HFFc6 (cell line): ENCODE results near the gene PAPPA. TPM values are rescaled to one million over a fixed set of nuclear protein-coding genes. Genes with fewer than 3 reads are reported as not detected.
A peak's percentile ranks its signal among the peaks of the same experiment; 100 is the strongest.

Experiments
- DNase-seq: peaks from one replicate; pipeline ENCODE4 v3.0.0-alpha.2; 2018
- H3K27ac Mint-ChIP-seq: 2 replicates; pipeline ENCODE4 v1.8.0; 2020; ENCODE audit warnings: mild to moderate bottlenecking, mixed read lengths
- H3K27me3 Mint-ChIP-seq: 2 replicates; pipeline ENCODE4 v1.8.0; 2021; ENCODE audit warnings: mild to moderate bottlenecking, moderate library complexity, mixed read lengths; ENCODE audit not compliant: insufficient read depth
- H3K36me3 Mint-ChIP-seq: 2 replicates; pipeline ENCODE4 v1.8.0; 2021; ENCODE audit warnings: low read depth, mixed read lengths
- H3K4me1 Mint-ChIP-seq: 2 replicates; pipeline ENCODE4 v1.8.0; 2020; ENCODE audit warnings: low read depth, mixed read lengths
- H3K4me3 Mint-ChIP-seq: 2 replicates; pipeline ENCODE4 v1.8.0; 2020; ENCODE audit warnings: mild to moderate bottlenecking, moderate library complexity, mixed read lengths
- H3K9me3 Mint-ChIP-seq: 2 replicates; pipeline ENCODE4 v1.8.0; 2020; ENCODE audit warnings: mild to moderate bottlenecking, mixed read lengths
- CTCF ChIP-seq: fragments of 200-600 bp; sonication (generic); IDR thresholded peaks from 2 replicates; pipeline ENCODE4 v1.5.0; 2021; ENCODE audit warnings: antibody characterized with exemption, mild to moderate bottlenecking
- total RNA-seq, 6 experiments: library from RNA; stranded (reverse); fragmentation: NEBNext Ultra II Directional; extraction: Animal tissue kit (Norgen Biotek cat#: 25700); gene quantifications; 2 replicates in 1 of 6; 3 replicates in 5 of 6; pipeline ENCODE4 v1.2.3, GENCODE V29; 2021

PAPPA gene
- total RNA-seq, 6 experiments from 2014 or later, result 8.2 to 13.2 (median 12.3) TPM

GRCh38 chr9:116390303-116391228 lies 237.0 kb downstream of the PAPPA start:
- no peak for DNase-seq
- Mint-ChIP-seq H3K4me1 (peaks cover 43% of the 10 kb centered on the region), H3K9me3 (no peaks in the 10 kb centered on the region), H3K4me3 (no peak overlapping the region; the same call in 1 of the 2 replicates), H3K27ac (peak overlapping the region; percentile 46), H3K36me3 (peaks cover 38% of the 10 kb centered on the region), H3K27me3 (peaks cover 1% of the 10 kb centered on the region; the same call in 1 of the 2 replicates)
- no peak for TF ChIP-seq CTCF

- peaks cover 1% of the 10 kb centered on the region; the same call in 1 of the 2 replicates for H3K27me3 Mint-ChIP-seq
- H3K4me1 Mint-ChIP-seq, result peaks cover 43% of the 10 kb centered on the region
- H3K4me3 Mint-ChIP-seq, result no peak overlapping the region; the same call in 1 of the 2 replicates
- no peaks in the 10 kb centered on the region for H3K9me3 Mint-ChIP-seq
- peak overlapping the region; percentile 46 for H3K27ac Mint-ChIP-seq
- peak; percentile 77 for DNase-seq
- TF ChIP-seq CTCF, result no peak
- peaks cover 34% of the 10 kb centered on the region for H3K36me3 Mint-ChIP-seq
Measured at GRCh38 chr9:116391306-116391900, 237.8 kb downstream of the PAPPA start.

- TF ChIP-seq CTCF, result no peak
- peaks cover 36% of the 10 kb centered on the region for H3K36me3 Mint-ChIP-seq
Measured at GRCh38 chr9:116393198-116393597, 239.6 kb downstream of the PAPPA start.

GRCh38 chr9:116394070-116394469 lies 240.5 kb downstream of the PAPPA start:
- DNase-seq, result no peak
- no peak for TF ChIP-seq CTCF
- peaks cover 1% of the 10 kb centered on the region; the same call in 1 of the 2 replicates for H3K27me3 Mint-ChIP-seq
- H3K9me3 Mint-ChIP-seq, result no peaks in the 10 kb centered on the region
- H3K27ac Mint-ChIP-seq, result no peak overlapping the region
- peaks cover 29% of the 10 kb centered on the region for H3K4me1 Mint-ChIP-seq
- H3K4me3 Mint-ChIP-seq, result no peak overlapping the region
- H3K36me3 Mint-ChIP-seq, result peaks cover 34% of the 10 kb centered on the region

More at GRCh38 chr9:116393198-116393597, 239.6 kb downstream of the PAPPA start:
- Mint-ChIP-seq H3K4me3 (no peak overlapping the region), H3K27ac (no peak overlapping the region), H3K27me3 (peaks cover 1% of the 10 kb centered on the region; the same call in 1 of the 2 replicates), H3K9me3 (no peaks in the 10 kb centered on the region), H3K4me1 (peaks cover 36% of the 10 kb centered on the region)
- no peak for DNase-seq

- Mint-ChIP-seq H3K9me3 (no peaks in the 10 kb centered on the region), H3K27me3 (peaks cover 1% of the 10 kb centered on the region; the same call in 1 of the 2 replicates), H3K27ac (no peak overlapping the region), H3K4me1 (peaks cover 19% of the 10 kb centered on the region), H3K4me3 (no peak overlapping the region), H3K36me3 (peaks cover 30% of the 10 kb centered on the region)
- no peak for TF ChIP-seq CTCF
- DNase-seq, result no peak
Measured at GRCh38 chr9:116394894-116395698, 241.5 kb downstream of the PAPPA start.
